Measurements from ENCODE around the gene MATCAP1. TPM values are rescaled to one million over a fixed set of nuclear protein-coding genes. Genes with fewer than 3 reads are reported as not detected.

MATCAP1 gene
- total and polyA plus RNA-seq, 2 of the 13 experiments (the other 11 are each of a cell fraction or from before 2014, with no cell fraction given) = 11.2 to 24.5 TPM

- in situ Hi-C loops (cut with HindIII; ENCODE audit: extremely low pct_ligation_motif_present, low pct_unique_long_range_greater_than_20kb) = loop anchor here (5.0 kb wide), 1 partner anchor 208 kb away; no protein-coding TSS in a partner anchor
- Histone ChIP-seq H4K20me1 (ENCODE audit: insufficient read depth, low read length) (no peaks in the 10 kb centered on the region), H3K36me3 (replicated peaks in 1 of 2; ENCODE audit: control insufficient read depth in 1 of 2, insufficient read depth in 2 of 2, low read length in 2 of 2) (no peaks in the 10 kb centered on the region), H3K4me1 (ENCODE audit: insufficient read depth, low read length) (peaks cover 52% of the 10 kb centered on the region), H3K27ac (ENCODE audit: extremely low read length, insufficient read depth, low read length) (no peak overlapping the region), H2AFZ (ENCODE audit: low read length) (no peak overlapping the region), H3K9me3 (ENCODE audit: low read length) (no peaks in the 10 kb centered on the region), H3K79me2 (ENCODE audit: insufficient read depth, low read length) (no peaks in the 10 kb centered on the region), H3K4me2 (ENCODE audit: low read depth, low read length) (peak overlapping the region; percentile 96), H3K4me3 (replicated peaks in 1 of 3; ENCODE audit: insufficient read depth in 1 of 3, low read depth in 2 of 3, low read length in 3 of 3) (peak overlapping the region in 2 of 3 experiments; percentile 9 to 82; a peak in 2 of 6 replicates), H3K9ac (ENCODE audit: insufficient read depth, low read depth, low read length) (no peak overlapping the region), H3K27me3 (ENCODE audit: control insufficient read depth in 1 of 2, insufficient read depth in 2 of 2, low read length in 2 of 2) (peaks cover 7 to 10% of the 10 kb centered on the region in 2 experiments; a peak in 2 of 5 replicates)
- 2% methylated on average over 12 of the region's 12 CpGs for WGBS (ENCODE audit: low lambda C conversion rate)
- CTCF ChIA-PET (ENCODE audit: low intra/inter-chr PET ratio, low total read pairs) = interaction anchor here (0.9 to 2.7 kb wide), 7 partner anchors 11 to 290 kb away, joined by 3 to 28 read pairs (median 5); no protein-coding TSS in a partner anchor
- BruUV-seq (replicated peaks) = no TSS peak
- FAIRE-seq = no peak
- no peak for ATAC-seq
- DNase-seq (ENCODE audit: low spot score) = no peak
- POLR2A ChIA-PET = interaction anchor here (1.1 to 2.8 kb wide), 7 partner anchors 12 to 167 kb away, joined by 4 to 18 read pairs (median 6); partner anchors contain the start of genes FHOD1, NOL3 and TMEM208
- intact Hi-C loops (cut with micrococcal nuclease; ENCODE audit: unreplicated experiment) = loop anchor here (1.0 to 5.0 kb wide), 3 partner anchors 42 to 208 kb away; partner anchors contain the start of gene TMEM208
- TF ChIP-seq HNF1B (CRISPR knock-in tag; IDR thresholded peaks at IDR 0.05) (0 out of 2 replicates have a peak, but pooled peaks have one; percentile 54), HNF4G (IDR thresholded peaks at IDR 0.05; ENCODE audit: borderline replicate concordance, low read depth, low read length) (no peak), HNF4G (CRISPR knock-in tag; IDR thresholded peaks at IDR 0.05; ENCODE audit: borderline replicate concordance, low read depth) (0 out of 2 replicates have a peak, but pooled peaks have one; percentile 5), ZNF142 (CRISPR knock-in tag; IDR thresholded peaks at IDR 0.05) (0 out of 2 replicates have a peak, but pooled peaks have one; percentile 12), SKI (IDR thresholded peaks at IDR 0.05; ENCODE audit: partially characterized antibody) (no peak), JUN (CRISPR knock-in tag; IDR thresholded peaks at IDR 0.05) (0 out of 2 replicates have a peak, but pooled peaks have one; percentile 6), ZSCAN12 (CRISPR knock-in tag; IDR thresholded peaks at IDR 0.05) (0 out of 2 replicates have a peak, but pooled peaks have one; percentile 53), ZNF414 (CRISPR knock-in tag; IDR thresholded peaks at IDR 0.05) (0 out of 2 replicates have a peak, but pooled peaks have one; percentile 11), ATF7-NPFF (CRISPR knock-in tag; IDR thresholded peaks at IDR 0.05; ENCODE audit: low read depth) (no peak), ZNF576 (CRISPR knock-in tag; IDR thresholded peaks at IDR 0.05) (0 out of 2 replicates have a peak, but pooled peaks have one; percentile 4), ZNF709 (CRISPR knock-in tag; IDR thresholded peaks at IDR 0.05) (peak; percentile 49; the same call in 1 of the 2 replicates), ZNF329 (CRISPR knock-in tag; IDR thresholded peaks at IDR 0.05; ENCODE audit: low read depth) (peak; percentile 16; the same call in 1 of the 2 replicates), ESRRA (CRISPR knock-in tag; IDR thresholded peaks at IDR 0.05; ENCODE audit: low read depth) (peak; percentile 22; the same call in 1 of the 2 replicates), ZNF766 (CRISPR knock-in tag; IDR thresholded peaks at IDR 0.05; ENCODE audit: borderline replicate concordance) (no peak), KDM4B (CRISPR knock-in tag; IDR thresholded peaks at IDR 0.05) (no peak)
Observed at GRCh38 chr16:67185651-67186134, 1.9 kb upstream of the MATCAP1 start.

Data from HepG2 (cell line).